Vagina (tissue), 2 donors: ENCODE measurements around the gene TK2.

ENCODE experiments used
- POLR2A ChIP-seq, 2 donors: fragments of 450-650 bp; IDR thresholded peaks; one replicate each; pipeline ENCODE4 v1.6.1; 2017; ENCODE audit warnings: antibody characterized with exemption in 2 of 2, mild to moderate bottlenecking in 2 of 2, moderate library complexity in 2 of 2
- POLR2AphosphoS5 ChIP-seq, 2 donors: sonication (generic); formaldehyde crosslinking; IDR thresholded peaks; one replicate each; pipeline ENCODE4 v1.9.0; 2017; ENCODE audit warnings: antibody characterized with exemption in 2 of 2, mild to moderate bottlenecking in 2 of 2, low read depth in 1 of 2; ENCODE audit not compliant: insufficient read depth in 1 of 2
- TF ChIP-seq, protein P1 (sequence below), 3 experiments: fragments of 450-650 bp in 2 of 3; fragments of 200-600 bp in 1 of 3; sonication (generic) in 1 of 3; IDR thresholded peaks; one replicate each; pipeline ENCODE4 v1.5.1; 2017 to 2019; ENCODE audit warnings: antibody characterized with exemption in 3 of 3, mild to moderate bottlenecking in 2 of 3, moderate library complexity in 2 of 3

DNA sequence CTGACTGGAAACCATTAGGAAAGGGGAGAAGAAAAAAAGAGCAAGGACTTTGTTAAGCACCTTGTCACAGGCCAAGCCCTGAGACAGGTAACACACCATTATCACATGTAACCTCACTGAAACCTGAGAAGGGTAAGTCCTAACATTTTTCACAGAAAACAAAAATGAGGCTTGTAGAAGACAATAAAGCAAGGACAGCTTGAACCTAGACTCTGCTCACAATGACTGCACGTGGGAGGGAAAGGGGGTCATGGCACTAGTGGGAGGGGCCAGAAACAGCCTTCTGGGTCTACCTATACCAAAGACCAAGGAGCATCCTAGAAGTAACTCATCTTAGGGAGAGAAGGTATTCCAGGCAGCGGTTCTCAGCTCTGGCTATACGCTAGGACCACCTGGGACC lies 7.5 kb downstream of the TK2 start:
- TF ChIP-seq POLR2A (IDR thresholded peaks at IDR 0.05) (no peak), POLR2AphosphoS5 (IDR thresholded peaks at IDR 0.05; ENCODE audit: insufficient read depth in 1 of 2, low read depth in 1 of 2) (no peak)
- TF ChIP-seq, protein P1, sequence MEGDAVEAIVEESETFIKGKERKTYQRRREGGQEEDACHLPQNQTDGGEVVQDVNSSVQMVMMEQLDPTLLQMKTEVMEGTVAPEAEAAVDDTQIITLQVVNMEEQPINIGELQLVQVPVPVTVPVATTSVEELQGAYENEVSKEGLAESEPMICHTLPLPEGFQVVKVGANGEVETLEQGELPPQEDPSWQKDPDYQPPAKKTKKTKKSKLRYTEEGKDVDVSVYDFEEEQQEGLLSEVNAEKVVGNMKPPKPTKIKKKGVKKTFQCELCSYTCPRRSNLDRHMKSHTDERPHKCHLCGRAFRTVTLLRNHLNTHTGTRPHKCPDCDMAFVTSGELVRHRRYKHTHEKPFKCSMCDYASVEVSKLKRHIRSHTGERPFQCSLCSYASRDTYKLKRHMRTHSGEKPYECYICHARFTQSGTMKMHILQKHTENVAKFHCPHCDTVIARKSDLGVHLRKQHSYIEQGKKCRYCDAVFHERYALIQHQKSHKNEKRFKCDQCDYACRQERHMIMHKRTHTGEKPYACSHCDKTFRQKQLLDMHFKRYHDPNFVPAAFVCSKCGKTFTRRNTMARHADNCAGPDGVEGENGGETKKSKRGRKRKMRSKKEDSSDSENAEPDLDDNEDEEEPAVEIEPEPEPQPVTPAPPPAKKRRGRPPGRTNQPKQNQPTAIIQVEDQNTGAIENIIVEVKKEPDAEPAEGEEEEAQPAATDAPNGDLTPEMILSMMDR (IDR thresholded peaks at IDR 0.05): no peak
